BJ (cell line): ENCODE data around the gene IZUMO4. TPM values are rescaled to one million over a fixed set of nuclear protein-coding genes. Genes with fewer than 3 reads are reported as not detected.
"Not testable (repeated sequence)": the region's sequence is repeated elsewhere in the genome, so short reads cannot be mapped to it uniquely, and the experiment has no call there.

Experiments
- CTCF ChIA-PET: fragments of 350-600 bp; formaldehyde crosslinking; extraction: SDS; loops from one replicate; lab custom pipeline; 2021; ENCODE audit warnings: antibody characterized with exemption, inconsistent platforms; lab: Yijun Ruan, JAX
- POLR2A ChIA-PET: fragments of 300-600 bp; sonication (Branson Sonifier 250); formaldehyde crosslinking; extraction: SDS; loops from one replicate; lab custom pipeline; 2021; ENCODE audit warnings: antibody characterized with exemption; lab: Charles Lee
- DNase-seq: peaks from one replicate; pipeline ENCODE4 v3.0.0-alpha.2; 2011; ENCODE audit warnings: low read depth
- H3K27me3 ChIP-seq: 2 replicates; pipeline ENCODE4 v1.6.0; 2011; ENCODE audit warnings: low read length; ENCODE audit not compliant: control insufficient read depth, insufficient read depth
- H3K36me3 ChIP-seq: 2 replicates; pipeline ENCODE4 v1.5.1; 2011; ENCODE audit warnings: low read length; ENCODE audit not compliant: control insufficient read depth, insufficient read depth
- H3K4me3 ChIP-seq: 2 replicates; pipeline ENCODE4 v1.5.1; 2011; ENCODE audit warnings: low read depth, mild to moderate bottlenecking, control low read depth, low read length
- CTCF ChIP-seq: IDR thresholded peaks from 2 replicates; pipeline ENCODE4 v1.5.1; 2011; ENCODE audit warnings: low read depth, mild to moderate bottlenecking, control low read depth, inconsistent platforms, low read length, moderate library complexity; ENCODE audit not compliant: insufficient read depth
- polyA plus RNA-seq: library from polyadenylated mRNA; depleted of rRNA; stranded (reverse); fragments of >200 nt; gene quantifications from 2 replicates; pipeline ENCODE4 v1.2.3, GENCODE V29; 2011

Gene IZUMO4
- polyA plus RNA-seq, 1 experiment = 1.3 TPM

GRCh38 chr19:2129892-2130770 lies 33.4 kb downstream of the IZUMO4 start:
- POLR2A ChIA-PET = no interaction called here
- Histone ChIP-seq H3K36me3 (peaks cover 36% of the 10 kb centered on the region), H3K4me3 (no peak overlapping the region), H3K27me3 (no peaks in the 10 kb centered on the region)
- no peak for TF ChIP-seq CTCF
- CTCF ChIA-PET = no interaction called here
- no peak for DNase-seq

GRCh38 chr19:2131012-2131975 lies 34.6 kb downstream of the IZUMO4 start:
- POLR2A ChIA-PET, DNase-seq: not testable (repeated sequence)

GRCh38 chr19:2132191-2132590 lies 35.5 kb downstream of the IZUMO4 start:
- H3K4me3 ChIP-seq = no peak overlapping the region
- no peaks in the 10 kb centered on the region for H3K27me3 ChIP-seq
- DNase-seq = no peak
- H3K36me3 ChIP-seq = peaks cover 43% of the 10 kb centered on the region
- POLR2A ChIA-PET = no interaction called here
- CTCF ChIA-PET = interaction anchor here (0.9 kb wide), 1 partner anchor 9 kb away, joined by 3 read pairs; no protein-coding TSS in a partner anchor
- no peak for TF ChIP-seq CTCF

More at GRCh38 chr19:2131012-2131975, 34.6 kb downstream of the IZUMO4 start:
- not testable (repeated sequence) for H3K27me3 ChIP-seq, H3K4me3 ChIP-seq
- CTCF ChIA-PET = interaction anchor here (0.7 to 0.9 kb wide), 2 partner anchors 10 to 14 kb away, joined by 3 read pairs; no protein-coding TSS in a partner anchor
- peaks cover 40% of the 10 kb centered on the region for H3K36me3 ChIP-seq

GRCh38 chr19:2132731-2133490 lies 36.2 kb downstream of the IZUMO4 start:
- no peaks in the 10 kb centered on the region for H3K27me3 ChIP-seq
- POLR2A ChIA-PET = no interaction called here
- CTCF ChIA-PET = interaction anchor here (0.6 to 1.4 kb wide), 2 partner anchors 9 to 226 kb away, joined by 3 to 4 read pairs; no protein-coding TSS in a partner anchor
- no peak for TF ChIP-seq CTCF
- H3K36me3 ChIP-seq = peaks cover 40% of the 10 kb centered on the region
- H3K4me3 ChIP-seq = no peak overlapping the region
- DNase-seq = no peak
